ENCODE results near the gene DESI2.

The DESI2 gene

GRCh38 chr1:244652623-244653438 is at the start of gene DESI2:
Gene DESI2, plus strand, starts transcription at chr1:244653126. Its CDS starts 188 bp downstream, at chr1:244653314.
- Histone ChIP-seq H3K9ac (ENCODE audit: low read length) (peak within 1 kb of the TSS; percentile 80), H3K27me3 (ENCODE audit: control insufficient read depth, insufficient read depth, low read length) (no peaks in the 10 kb centered on the region), H3K36me3 (ENCODE audit: control insufficient read depth, insufficient read depth, low read length) (no peaks in the 10 kb centered on the region), H3K4me1 (ENCODE audit: control insufficient read depth, insufficient read depth, low read length) (peaks cover 3% of the 10 kb centered on the region), H3K4me3 (ENCODE audit: low read length) (peak within 1 kb of the TSS; percentile 87), H3K27ac (ENCODE audit: low read depth, low read length) (peak within 1 kb of the TSS; percentile 87)

GRCh38 chr1:244603498-244603897 is 49.4 kb upstream of the DESI2 start:
- H3K4me3 ChIP-seq (ENCODE audit: low read length), result no peak overlapping the region
- H3K36me3 ChIP-seq (ENCODE audit: control insufficient read depth, insufficient read depth, low read length), result no peaks in the 10 kb centered on the region
- no peak overlapping the region for H3K9ac ChIP-seq (ENCODE audit: low read length)
- H3K4me1 ChIP-seq (ENCODE audit: control insufficient read depth, insufficient read depth, low read length), result no peaks in the 10 kb centered on the region
- H3K27ac ChIP-seq (ENCODE audit: low read depth, low read length), result no peak overlapping the region
- H3K27me3 ChIP-seq (ENCODE audit: control insufficient read depth, insufficient read depth, low read length), result no peaks in the 10 kb centered on the region

DNA sequence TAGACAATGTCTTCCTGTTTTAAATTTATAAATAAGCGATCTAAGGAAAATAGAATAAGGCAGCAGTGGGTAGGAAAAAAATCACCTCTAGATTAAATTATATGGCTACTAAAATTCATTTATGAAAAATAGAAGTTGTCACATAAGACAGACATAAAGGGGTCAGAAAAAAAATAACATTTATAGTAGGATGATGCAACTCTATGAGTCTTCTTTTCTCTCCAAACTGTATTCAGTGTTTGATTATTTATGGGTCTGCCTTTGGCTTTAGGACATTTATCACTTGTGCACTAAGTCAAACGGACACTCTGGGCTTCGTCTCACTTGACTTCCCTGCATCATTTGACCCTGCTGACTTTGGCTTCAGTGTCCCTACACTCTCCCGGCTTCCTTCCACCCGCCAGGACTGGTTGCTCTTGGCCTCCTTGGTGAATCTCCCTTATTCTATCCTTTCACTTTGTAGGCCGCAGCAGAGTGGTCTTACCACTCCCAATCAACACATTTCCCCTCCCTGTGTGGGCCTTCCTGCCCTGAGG is 47.0 kb upstream of the DESI2 start:
- H3K4me3 ChIP-seq (ENCODE audit: low read length), result no peak overlapping the region
- H3K4me1 ChIP-seq (ENCODE audit: control insufficient read depth, insufficient read depth, low read length), result no peaks in the 10 kb centered on the region

GRCh38 chr1:244614113-244614836 is 38.7 kb upstream of the DESI2 start:
- Histone ChIP-seq H3K36me3 (ENCODE audit: control insufficient read depth, insufficient read depth, low read length) (no peaks in the 10 kb centered on the region), H3K4me1 (ENCODE audit: control insufficient read depth, insufficient read depth, low read length) (no peaks in the 10 kb centered on the region), H3K27ac (ENCODE audit: low read depth, low read length) (no peak overlapping the region), H3K9ac (ENCODE audit: low read length) (no peak overlapping the region), H3K27me3 (ENCODE audit: control insufficient read depth, insufficient read depth, low read length) (no peaks in the 10 kb centered on the region), H3K4me3 (ENCODE audit: low read length) (no peak overlapping the region)

More for the DNA sequence above, 47.0 kb upstream of the DESI2 start:
- H3K9ac ChIP-seq (ENCODE audit: low read length), result no peak overlapping the region
- no peaks in the 10 kb centered on the region for H3K27me3 ChIP-seq (ENCODE audit: control insufficient read depth, insufficient read depth, low read length)
- no peaks in the 10 kb centered on the region for H3K36me3 ChIP-seq (ENCODE audit: control insufficient read depth, insufficient read depth, low read length)
- no peak overlapping the region for H3K27ac ChIP-seq (ENCODE audit: low read depth, low read length)

GRCh38 chr1:244614879-244615278 is 38.0 kb upstream of the DESI2 start:
- H3K4me3 ChIP-seq (ENCODE audit: low read length), result no peak overlapping the region
- H3K4me1 ChIP-seq (ENCODE audit: control insufficient read depth, insufficient read depth, low read length), result no peaks in the 10 kb centered on the region
- H3K27me3 ChIP-seq (ENCODE audit: control insufficient read depth, insufficient read depth, low read length), result no peaks in the 10 kb centered on the region
- no peak overlapping the region for H3K9ac ChIP-seq (ENCODE audit: low read length)
- H3K36me3 ChIP-seq (ENCODE audit: control insufficient read depth, insufficient read depth, low read length), result no peaks in the 10 kb centered on the region
- H3K27ac ChIP-seq (ENCODE audit: low read depth, low read length), result no peak overlapping the region

GRCh38 chr1:244615301-244615700 is 37.6 kb upstream of the DESI2 start:
- Histone ChIP-seq H3K4me3 (ENCODE audit: low read length) (no peak overlapping the region), H3K36me3 (ENCODE audit: control insufficient read depth, insufficient read depth, low read length) (no peaks in the 10 kb centered on the region), H3K9ac (ENCODE audit: low read length) (no peak overlapping the region), H3K27me3 (ENCODE audit: control insufficient read depth, insufficient read depth, low read length) (no peaks in the 10 kb centered on the region), H3K4me1 (ENCODE audit: control insufficient read depth, insufficient read depth, low read length) (no peaks in the 10 kb centered on the region), H3K27ac (ENCODE audit: low read depth, low read length) (no peak overlapping the region)

DNA sequence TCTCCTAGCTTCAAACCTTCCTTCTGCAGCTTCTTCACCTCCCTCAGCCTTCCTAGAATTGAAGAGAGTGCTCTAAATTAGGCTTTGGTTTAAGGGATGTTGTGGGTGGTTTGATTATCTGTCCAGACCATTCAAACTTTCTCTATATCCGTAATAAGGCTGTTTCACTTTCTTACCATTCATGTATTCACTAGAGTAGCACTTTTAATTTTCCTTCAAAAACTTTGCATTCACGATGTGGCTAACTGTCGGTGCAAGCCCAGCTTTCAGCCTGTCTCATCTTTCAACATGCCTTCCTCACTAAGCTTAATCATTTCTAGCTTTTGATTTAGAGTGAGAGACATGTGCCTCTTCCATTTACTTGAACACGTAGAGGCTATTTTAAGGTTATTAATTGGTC is 26.2 kb upstream of the DESI2 start:
- no peaks in the 10 kb centered on the region for H3K27me3 ChIP-seq (ENCODE audit: control insufficient read depth, insufficient read depth, low read length)
- H3K36me3 ChIP-seq (ENCODE audit: control insufficient read depth, insufficient read depth, low read length), result no peaks in the 10 kb centered on the region
- no peak overlapping the region for H3K9ac ChIP-seq (ENCODE audit: low read length)
- no peak overlapping the region for H3K4me3 ChIP-seq (ENCODE audit: low read length)
- H3K4me1 ChIP-seq (ENCODE audit: control insufficient read depth, insufficient read depth, low read length), result no peaks in the 10 kb centered on the region
- H3K27ac ChIP-seq (ENCODE audit: low read depth, low read length), result no peak overlapping the region

DNA sequence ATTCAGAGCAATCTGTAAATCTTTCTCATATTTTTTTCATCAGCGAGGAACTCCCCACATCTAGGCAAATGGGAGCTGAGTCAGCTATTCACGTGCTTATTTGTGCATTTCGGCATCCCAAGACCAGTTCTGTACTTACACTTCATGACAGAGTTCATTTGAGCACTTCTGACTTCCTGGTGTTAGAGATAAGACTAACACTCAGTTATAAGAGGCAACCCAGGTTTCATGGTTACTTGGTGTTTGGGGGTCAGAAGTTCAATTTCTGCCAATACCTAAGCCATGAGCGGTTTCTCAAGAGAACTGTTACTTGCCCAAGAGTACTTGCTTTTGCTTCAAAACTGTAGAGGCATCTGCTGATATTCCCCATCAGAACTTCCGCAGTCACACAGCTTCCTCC is 24.1 kb upstream of the DESI2 start:
- no peak overlapping the region for H3K9ac ChIP-seq (ENCODE audit: low read length)
- H3K27me3 ChIP-seq (ENCODE audit: control insufficient read depth, insufficient read depth, low read length), result no peaks in the 10 kb centered on the region
- no peaks in the 10 kb centered on the region for H3K4me1 ChIP-seq (ENCODE audit: control insufficient read depth, insufficient read depth, low read length)
- H3K27ac ChIP-seq (ENCODE audit: low read depth, low read length), result no peak overlapping the region
- no peak overlapping the region for H3K4me3 ChIP-seq (ENCODE audit: low read length)
- no peaks in the 10 kb centered on the region for H3K36me3 ChIP-seq (ENCODE audit: control insufficient read depth, insufficient read depth, low read length)

- H3K27me3 ChIP-seq (ENCODE audit: control insufficient read depth, insufficient read depth, low read length), result no peaks in the 10 kb centered on the region
- H3K9ac ChIP-seq (ENCODE audit: low read length), result no peak overlapping the region
- no peaks in the 10 kb centered on the region for H3K36me3 ChIP-seq (ENCODE audit: control insufficient read depth, insufficient read depth, low read length)
- H3K4me3 ChIP-seq (ENCODE audit: low read length), result no peak overlapping the region
- H3K4me1 ChIP-seq (ENCODE audit: control insufficient read depth, insufficient read depth, low read length), result no peaks in the 10 kb centered on the region
- H3K27ac ChIP-seq (ENCODE audit: low read depth, low read length), result no peak overlapping the region
Measured at GRCh38 chr1:244633140-244633539, 19.8 kb upstream of the DESI2 start.

GRCh38 chr1:244634546-244634945 is 18.4 kb upstream of the DESI2 start:
- Histone ChIP-seq H3K4me3 (ENCODE audit: low read length) (no peak overlapping the region), H3K36me3 (ENCODE audit: control insufficient read depth, insufficient read depth, low read length) (no peaks in the 10 kb centered on the region), H3K4me1 (ENCODE audit: control insufficient read depth, insufficient read depth, low read length) (no peaks in the 10 kb centered on the region), H3K27ac (ENCODE audit: low read depth, low read length) (no peak overlapping the region), H3K9ac (ENCODE audit: low read length) (no peak overlapping the region), H3K27me3 (ENCODE audit: control insufficient read depth, insufficient read depth, low read length) (no peaks in the 10 kb centered on the region)

GRCh38 chr1:244636488-244637259 is 16.3 kb upstream of the DESI2 start:
- no peak overlapping the region for H3K4me3 ChIP-seq (ENCODE audit: low read length)
- no peaks in the 10 kb centered on the region for H3K27me3 ChIP-seq (ENCODE audit: control insufficient read depth, insufficient read depth, low read length)
- H3K9ac ChIP-seq (ENCODE audit: low read length), result no peak overlapping the region
- no peaks in the 10 kb centered on the region for H3K4me1 ChIP-seq (ENCODE audit: control insufficient read depth, insufficient read depth, low read length)
- H3K36me3 ChIP-seq (ENCODE audit: control insufficient read depth, insufficient read depth, low read length), result no peaks in the 10 kb centered on the region
- no peak overlapping the region for H3K27ac ChIP-seq (ENCODE audit: low read depth, low read length)

DNA sequence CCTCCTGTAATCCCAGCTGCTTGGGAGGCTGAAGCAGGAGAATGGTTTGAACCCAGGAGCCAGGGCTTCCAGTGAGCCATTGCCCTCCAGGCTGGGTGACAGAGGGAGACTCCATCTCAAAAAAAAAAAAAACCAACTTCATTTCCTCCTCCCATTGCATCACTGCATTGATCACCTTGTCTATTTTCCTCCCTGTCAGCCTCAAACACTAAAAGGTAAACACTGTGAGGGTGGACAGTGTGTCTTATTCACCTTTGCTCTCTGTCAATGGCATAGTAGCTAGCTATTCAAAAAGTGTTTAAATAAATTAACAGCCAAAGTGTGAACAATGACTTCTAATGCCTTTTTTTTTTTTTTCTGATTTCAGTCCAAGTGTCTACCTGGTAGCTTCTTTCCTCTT is 13.4 kb upstream of the DESI2 start:
- Histone ChIP-seq H3K27me3 (ENCODE audit: control insufficient read depth, insufficient read depth, low read length) (no peaks in the 10 kb centered on the region), H3K36me3 (ENCODE audit: control insufficient read depth, insufficient read depth, low read length) (no peaks in the 10 kb centered on the region), H3K27ac (ENCODE audit: low read depth, low read length) (no peak overlapping the region), H3K9ac (ENCODE audit: low read length) (no peak overlapping the region), H3K4me1 (ENCODE audit: control insufficient read depth, insufficient read depth, low read length) (no peaks in the 10 kb centered on the region), H3K4me3 (ENCODE audit: low read length) (no peak overlapping the region)
